ENCODE data around the gene DOCK2.

DOCK2 gene

DNA sequence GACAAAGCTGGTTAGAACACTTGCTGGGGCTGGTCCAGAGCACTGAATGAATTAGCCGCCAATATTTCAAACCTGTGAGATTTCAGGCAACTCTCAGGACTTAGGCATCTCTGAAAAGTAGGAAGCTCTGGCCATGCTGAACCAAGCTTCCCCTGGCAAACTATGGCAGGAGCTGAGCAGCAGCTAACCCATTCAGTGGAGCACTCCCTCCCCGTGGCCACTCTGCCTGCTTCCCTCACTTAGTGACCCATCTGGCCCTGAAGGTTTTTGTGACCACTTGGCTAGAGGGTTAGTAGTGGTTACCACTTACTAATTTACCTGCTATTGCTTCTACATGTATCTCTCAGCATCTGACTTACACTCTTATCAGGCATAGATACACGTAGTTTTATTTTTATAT, 494.2 kb downstream of the DOCK2 start:
- DNase-seq (ENCODE audit: low read depth), result no peak

GRCh38 chr5:170132269-170132975, 495.3 kb downstream of the DOCK2 start:
- DNase-seq (ENCODE audit: low read depth), result no peak
